H9 (cell line): ENCODE measurements around the gene DNTT. TPM values are rescaled to one million over a fixed set of nuclear protein-coding genes. Genes with fewer than 3 reads are reported as not detected.

ENCODE experiments used
- DNase-seq: peaks from one replicate; pipeline ENCODE4 v3.0.0-alpha.2; 2017
- H2AFZ ChIP-seq: one replicate; pipeline ENCODE4 v1.6.1; 2013; ENCODE audit warnings: mild to moderate bottlenecking, low read length, control low read depth, moderate library complexity
- H2AK5ac ChIP-seq: 2 replicates; pipeline ENCODE4 v1.6.1; 2013; ENCODE audit warnings: low read length, control low read depth, mixed read lengths; ENCODE audit not compliant: insufficient read length
- H2BK120ac ChIP-seq: one replicate; pipeline ENCODE4 v1.6.1; 2013; ENCODE audit warnings: low read depth, mild to moderate bottlenecking, low read length, control low read depth, inconsistent platforms; ENCODE audit not compliant: poor library complexity, severe bottlenecking
- H2BK12ac ChIP-seq: 2 replicates; pipeline ENCODE4 v1.6.1; 2013; ENCODE audit warnings: low read length, control low read depth, mixed read lengths, low read depth; ENCODE audit not compliant: insufficient read length
- H2BK15ac ChIP-seq: 2 replicates; pipeline ENCODE4 v1.6.1; 2013; ENCODE audit warnings: low read depth, low read length, control low read depth
- H2BK20ac ChIP-seq: one replicate; pipeline ENCODE4 v1.6.1; 2013; ENCODE audit warnings: low read depth, mild to moderate bottlenecking, low read length, control low read depth, inconsistent platforms; ENCODE audit not compliant: poor library complexity, severe bottlenecking
- H2BK5ac ChIP-seq: 2 replicates; pipeline ENCODE4 v1.6.1; 2013; ENCODE audit warnings: low read length, control low read depth, mixed read lengths; ENCODE audit not compliant: insufficient read length
- H3K14ac ChIP-seq: 2 replicates; pipeline ENCODE4 v1.6.1; 2013; ENCODE audit warnings: low read length, control low read depth; ENCODE audit not compliant: insufficient read depth
- H3K18ac ChIP-seq: 2 replicates; pipeline ENCODE4 v1.6.1; 2013; ENCODE audit warnings: low read depth, mild to moderate bottlenecking, mixed read lengths, low read length, control low read depth; ENCODE audit not compliant: insufficient read length
- H3K23ac ChIP-seq: 2 replicates; pipeline ENCODE4 v1.6.1; 2013; ENCODE audit warnings: low read length, control low read depth, mixed read lengths, low read depth; ENCODE audit not compliant: insufficient read length
- H3K23me2 ChIP-seq: 2 replicates; pipeline ENCODE4 v1.6.1; 2013; ENCODE audit warnings: low read depth, mild to moderate bottlenecking, mixed read lengths, low read length, control low read depth; ENCODE audit not compliant: insufficient read length, poor library complexity, severe bottlenecking
- H3K27ac ChIP-seq: 2 replicates; pipeline ENCODE4 v1.5.1; 2013; ENCODE audit warnings: low read length, control low read depth, mixed read lengths, low read depth; ENCODE audit not compliant: insufficient read length
- H3K27me3 ChIP-seq: 2 replicates; pipeline ENCODE4 v1.6.1; 2013; ENCODE audit warnings: low read length, control low read depth, inconsistent platforms; ENCODE audit not compliant: insufficient read depth
- H3K4ac ChIP-seq: 2 replicates; pipeline ENCODE4 v1.6.1; 2013; ENCODE audit warnings: low read depth, mild to moderate bottlenecking, control low read depth, inconsistent platforms, low read length, moderate library complexity
- H3K4me1 ChIP-seq: 2 replicates; pipeline ENCODE4 v1.6.1; 2013; ENCODE audit warnings: low read length, control low read depth, inconsistent platforms; ENCODE audit not compliant: insufficient read depth
- H3K4me2 ChIP-seq: 2 replicates; pipeline ENCODE4 v1.6.1; 2013; ENCODE audit warnings: low read length, control low read depth, mixed read lengths; ENCODE audit not compliant: insufficient read length, insufficient read depth
- H3K56ac ChIP-seq: 2 replicates; pipeline ENCODE4 v1.6.1; 2013; ENCODE audit warnings: low read depth, mild to moderate bottlenecking, mixed read lengths, low read length, control low read depth; ENCODE audit not compliant: insufficient read length
- H3K79me1 ChIP-seq: 2 replicates; pipeline ENCODE4 v1.6.1; 2013; ENCODE audit warnings: low read depth, mild to moderate bottlenecking, moderate library complexity, low read length, control low read depth, inconsistent platforms; ENCODE audit not compliant: insufficient read depth, poor library complexity, severe bottlenecking
- H3K79me2 ChIP-seq: 2 replicates; pipeline ENCODE4 v1.6.1; 2013; ENCODE audit warnings: low read length, control low read depth, inconsistent platforms; ENCODE audit not compliant: insufficient read depth
- H3K9ac ChIP-seq: 2 replicates; pipeline ENCODE4 v1.6.1; 2013; ENCODE audit warnings: low read length, control low read depth, mixed read lengths; ENCODE audit not compliant: insufficient read length; ENCODE audit errors: extremely low read depth
- H3K9me3 ChIP-seq: one replicate; pipeline ENCODE4 v1.6.1; 2013; ENCODE audit warnings: low read depth, low read length, inconsistent platforms; ENCODE audit not compliant: control insufficient read depth
- H3T11ph ChIP-seq: one replicate; pipeline ENCODE4 v1.6.1; 2013; ENCODE audit warnings: mild to moderate bottlenecking, low read length, control low read depth, inconsistent platforms
- H4K20me1 ChIP-seq: one replicate; pipeline ENCODE4 v1.6.1; 2013; ENCODE audit not compliant: control insufficient read depth, insufficient read length, insufficient read depth
- H4K5ac ChIP-seq: 2 replicates; pipeline ENCODE4 v1.6.1; 2013; ENCODE audit warnings: low read depth, mild to moderate bottlenecking, mixed read lengths, low read length, control low read depth; ENCODE audit not compliant: insufficient read length
- H4K8ac ChIP-seq: replicated peaks from 2 replicates; pipeline ENCODE4 v1.6.1; 2013; ENCODE audit warnings: low read length, control low read depth, mixed read lengths, low read depth; ENCODE audit not compliant: insufficient read length
- H4K91ac ChIP-seq: 2 replicates; pipeline ENCODE4 v1.6.1; 2013; ENCODE audit warnings: low read depth, mild to moderate bottlenecking, moderate library complexity, mixed read lengths, low read length, control low read depth; ENCODE audit not compliant: insufficient read length
- H3K27ac Mint-ChIP-seq, 3 experiments: 2 replicates in 2 of 3; 3 replicates in 1 of 3; pipeline ENCODE4 v1.8.0; 2020 to 2021; ENCODE audit warnings: mixed read lengths in 3 of 3, mild to moderate bottlenecking in 1 of 3, moderate library complexity in 1 of 3
- H3K27me3 Mint-ChIP-seq: 2 replicates; pipeline ENCODE4 v1.8.0; 2021; ENCODE audit warnings: low read depth, mild to moderate bottlenecking, moderate library complexity, mixed read lengths
- H3K36me3 Mint-ChIP-seq, 3 experiments: 2 replicates in 2 of 3; 3 replicates in 1 of 3; pipeline ENCODE4 v1.8.0; 2020 to 2021; ENCODE audit warnings: low read depth in 3 of 3, mixed read lengths in 3 of 3; ENCODE audit not compliant: insufficient read depth in 1 of 3
- H3K4me1 Mint-ChIP-seq, 2 experiments: 2 replicates each; pipeline ENCODE4 v1.8.0; 2020; ENCODE audit warnings: mixed read lengths in 2 of 2
- H3K4me3 Mint-ChIP-seq, 2 experiments: 2 replicates in 1 of 2; 3 replicates in 1 of 2; pipeline ENCODE4 v1.8.0; 2020 to 2021; ENCODE audit warnings: mild to moderate bottlenecking in 2 of 2, mixed read lengths in 2 of 2, moderate library complexity in 1 of 2
- H3K9me3 Mint-ChIP-seq, 2 experiments: 2 replicates in 1 of 2; 3 replicates in 1 of 2; pipeline ENCODE4 v1.8.0; 2020; ENCODE audit warnings: mild to moderate bottlenecking in 2 of 2, mixed read lengths in 2 of 2, moderate library complexity in 1 of 2
- WGBS: extraction: QIAGEN DNeasy Blood & Tissue Kit; methylation state at CpG from one replicate; pipeline ENCODE4 v1.1.7; 2013; ENCODE audit warnings: missing lambda C conversion rate, low lambda C conversion rate, mixed read lengths; ENCODE audit not compliant: insufficient read length; ENCODE audit errors: extremely low coverage; 5-methylcytosine and 5-hydroxymethylcytosine counted together
- total RNA-seq: library from RNA; stranded (reverse); gene quantifications from 2 replicates; pipeline ENCODE4 v1.2.1, GENCODE V29; 2021
- TF ChIP-seq, protein P1 (sequence below): fragments of 200-600 bp; sonication (generic); conservative IDR thresholded peaks from 3 replicates; pipeline ENCODE4 v1.8.0; 2021; ENCODE audit warnings: antibody characterized with exemption, mild to moderate bottlenecking

The DNTT gene
- total RNA-seq, 1 experiment from 2014 or later: not detected

DNA sequence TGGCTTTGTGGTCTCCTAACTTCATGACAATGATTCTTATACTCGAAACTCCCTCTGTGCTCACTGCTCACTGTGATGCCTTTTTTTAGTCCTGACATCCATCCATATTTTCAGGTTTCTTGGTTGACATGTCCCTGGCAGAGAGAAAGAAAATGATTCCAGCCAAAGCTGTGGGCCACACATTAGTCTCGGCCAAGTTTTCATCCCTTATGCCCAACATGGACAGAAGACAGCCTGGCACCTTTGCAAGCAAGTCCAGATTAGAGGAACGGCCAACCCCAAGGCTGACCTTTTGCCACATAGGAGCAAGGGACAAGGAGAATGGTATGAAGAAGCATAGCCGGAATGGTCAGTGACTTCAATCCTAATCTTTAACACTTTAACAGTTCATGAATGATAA lies 63.2 kb downstream of the DNTT start:
- no CpG with 5 or more reads among the region's 4 CpGs for WGBS
- Histone ChIP-seq H3T11ph (no peak overlapping the region), H2AK5ac (no peak overlapping the region), H3K23ac (no peak overlapping the region), H2AFZ (no peak overlapping the region), H3K9me3 (no peaks in the 10 kb centered on the region), H3K23me2 (no peaks in the 10 kb centered on the region), H4K91ac (no peak overlapping the region), H3K4me2 (no peak overlapping the region), H3K9ac (no peak overlapping the region), H2BK20ac (no peak overlapping the region), H2BK5ac (no peak overlapping the region), H3K79me2 (no peaks in the 10 kb centered on the region), H2BK12ac (no peak overlapping the region), H3K56ac (no peak overlapping the region), H3K14ac (no peak overlapping the region), H3K18ac (no peak overlapping the region), H2BK15ac (no peak overlapping the region), H4K5ac (no peak overlapping the region), H4K20me1 (no peaks in the 10 kb centered on the region), H2BK120ac (no peak overlapping the region), H4K8ac (no peak overlapping the region), H3K4me1 (no peaks in the 10 kb centered on the region), H3K4ac (no peak overlapping the region), H3K27me3 (no peaks in the 10 kb centered on the region), H3K79me1 (no peaks in the 10 kb centered on the region), H3K27ac (no peak overlapping the region)
- Mint-ChIP-seq H3K36me3 (peaks cover 0 to 2% (median 0%) of the 10 kb centered on the region in 3 experiments; a peak in 1 of 7 replicates), H3K27me3 (no peaks in the 10 kb centered on the region; the same call in 1 of the 2 replicates), H3K4me3 (no peak overlapping the region), H3K9me3 (no peaks in the 10 kb centered on the region), H3K27ac (no peak overlapping the region), H3K4me1 (peaks cover 4% of the 10 kb centered on the region in 2 experiments)
- no peak for DNase-seq
- TF ChIP-seq, protein P1, sequence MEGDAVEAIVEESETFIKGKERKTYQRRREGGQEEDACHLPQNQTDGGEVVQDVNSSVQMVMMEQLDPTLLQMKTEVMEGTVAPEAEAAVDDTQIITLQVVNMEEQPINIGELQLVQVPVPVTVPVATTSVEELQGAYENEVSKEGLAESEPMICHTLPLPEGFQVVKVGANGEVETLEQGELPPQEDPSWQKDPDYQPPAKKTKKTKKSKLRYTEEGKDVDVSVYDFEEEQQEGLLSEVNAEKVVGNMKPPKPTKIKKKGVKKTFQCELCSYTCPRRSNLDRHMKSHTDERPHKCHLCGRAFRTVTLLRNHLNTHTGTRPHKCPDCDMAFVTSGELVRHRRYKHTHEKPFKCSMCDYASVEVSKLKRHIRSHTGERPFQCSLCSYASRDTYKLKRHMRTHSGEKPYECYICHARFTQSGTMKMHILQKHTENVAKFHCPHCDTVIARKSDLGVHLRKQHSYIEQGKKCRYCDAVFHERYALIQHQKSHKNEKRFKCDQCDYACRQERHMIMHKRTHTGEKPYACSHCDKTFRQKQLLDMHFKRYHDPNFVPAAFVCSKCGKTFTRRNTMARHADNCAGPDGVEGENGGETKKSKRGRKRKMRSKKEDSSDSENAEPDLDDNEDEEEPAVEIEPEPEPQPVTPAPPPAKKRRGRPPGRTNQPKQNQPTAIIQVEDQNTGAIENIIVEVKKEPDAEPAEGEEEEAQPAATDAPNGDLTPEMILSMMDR: no peak
